HG02763 (cell line): ENCODE data around the gene KRT20.
"Not testable (repeated sequence)": the region's sequence is repeated elsewhere in the genome, so short reads cannot be mapped to it uniquely, and the experiment has no call there.

Experiments used
- ATAC-seq: cut with Tn5 transposase; IDR thresholded peaks from one replicate; pipeline ENCODE4 v1.9.1; 2021; ENCODE audit warnings: mild to moderate bottlenecking, moderate library complexity; ENCODE audit not compliant: unreplicated experiment

KRT20 gene

GRCh38 chr17:40900809-40901356, 15.8 kb upstream of the KRT20 start:
- no peak for ATAC-seq

DNA sequence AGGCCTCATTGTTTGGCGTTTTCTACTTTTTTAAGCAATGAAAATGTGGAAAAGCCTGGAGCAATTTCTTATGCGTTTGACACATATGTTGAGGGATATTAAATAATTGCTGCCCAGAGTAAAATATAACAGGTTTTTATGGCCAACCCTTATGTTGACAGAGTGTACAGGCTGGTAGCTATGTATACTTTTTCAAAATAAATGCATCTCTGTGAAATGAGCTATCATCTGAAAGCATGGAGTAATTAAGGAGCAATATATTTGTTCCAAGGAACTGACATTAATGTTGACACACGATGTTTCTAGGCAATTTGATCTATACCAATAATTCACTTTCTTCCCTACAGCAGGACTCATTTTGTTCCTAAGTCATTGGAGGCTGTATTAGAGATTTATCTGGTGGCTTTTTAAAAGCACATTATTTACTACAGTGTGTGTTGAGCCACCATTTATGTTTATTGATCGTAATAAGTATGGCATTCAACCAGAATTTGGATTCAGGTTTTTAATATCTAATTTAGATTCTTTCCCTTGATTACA, 11.9 kb upstream of the KRT20 start:
- no peak for ATAC-seq

GRCh38 chr17:40895106-40895730, 10.2 kb upstream of the KRT20 start:
- no peak for ATAC-seq

GRCh38 chr17:40888196-40888720, 3.2 kb upstream of the KRT20 start:
- no peak for ATAC-seq

DNA sequence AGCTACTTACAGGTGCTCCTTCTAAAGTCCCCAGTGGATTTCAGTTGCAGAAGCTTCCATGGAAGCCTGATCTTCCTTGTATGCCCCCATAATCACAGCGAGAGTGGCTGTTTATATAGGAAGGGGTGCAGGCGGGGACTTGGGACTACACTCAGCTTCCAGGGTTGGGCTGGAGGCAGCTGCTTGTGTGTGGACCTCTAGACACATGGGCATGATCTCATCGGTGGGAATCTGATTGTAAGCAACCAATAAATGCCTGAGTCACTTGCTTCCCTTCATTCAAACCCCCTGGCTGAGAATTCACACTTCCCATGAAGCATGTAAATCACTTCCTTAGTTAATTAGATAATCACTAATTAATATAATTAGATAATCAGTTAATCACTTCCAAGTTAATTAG, 1.0 kb upstream of the KRT20 start:
- no peak for ATAC-seq

DNA sequence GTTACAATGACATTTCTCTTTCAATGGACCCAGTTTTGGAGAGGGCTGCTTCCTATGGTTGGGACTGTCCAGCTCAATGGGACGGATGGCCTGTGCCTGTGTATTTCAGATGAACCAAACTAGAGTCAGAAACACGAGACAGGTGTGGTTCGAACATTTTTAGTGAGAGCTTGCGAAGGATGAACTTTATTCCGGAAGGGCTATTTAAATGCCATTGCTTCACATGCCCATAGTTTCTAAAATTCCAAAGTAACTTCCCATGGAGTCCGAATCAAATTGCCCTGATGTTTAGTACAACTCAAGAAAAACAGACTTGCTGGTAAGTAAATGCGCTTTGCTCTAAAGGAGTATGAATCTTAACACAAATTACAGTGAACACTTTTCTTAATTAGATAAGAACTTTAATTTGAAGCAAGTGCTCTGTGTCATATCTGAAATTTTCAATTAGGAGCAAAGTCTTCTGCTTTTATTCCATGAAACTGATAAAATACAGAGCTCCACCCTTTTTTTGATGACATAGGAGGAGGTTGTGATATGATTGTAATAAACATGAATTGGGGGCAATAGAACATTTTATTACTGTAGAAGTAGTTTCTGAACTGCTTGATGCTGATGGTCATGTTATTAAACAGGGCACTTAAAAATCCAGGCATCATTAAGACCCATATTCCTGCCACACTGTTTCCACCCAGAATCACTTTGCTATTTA, 1.3 kb downstream of the KRT20 start:
- ATAC-seq, result no peak

GRCh38 chr17:40883031-40883430, 2.0 kb downstream of the KRT20 start:
- ATAC-seq, result no peak

DNA sequence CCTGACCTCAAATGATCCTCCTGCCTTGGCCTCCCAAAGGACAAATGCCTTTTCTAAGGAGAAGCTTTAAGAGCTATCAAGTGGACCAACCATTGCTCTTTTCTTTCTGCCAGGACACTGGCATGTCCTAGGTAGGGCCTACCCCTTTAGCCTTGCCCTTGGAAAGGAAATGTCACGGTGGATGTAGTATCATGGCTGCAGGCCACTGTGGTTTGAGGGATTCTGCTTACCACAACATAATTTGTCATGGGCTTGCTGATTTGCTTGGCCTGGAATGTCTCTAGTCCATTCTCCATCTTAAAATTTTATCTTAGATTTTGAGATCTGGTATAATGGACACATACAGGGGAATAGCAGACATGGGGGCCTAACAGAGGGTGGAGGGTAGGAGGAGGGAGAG, 6.0 kb downstream of the KRT20 start:
- ATAC-seq, result no peak

- ATAC-seq, result no peak
These were observed 7.0 kb downstream of the KRT20 start for GRCh38 chr17:40878044-40878443.

DNA sequence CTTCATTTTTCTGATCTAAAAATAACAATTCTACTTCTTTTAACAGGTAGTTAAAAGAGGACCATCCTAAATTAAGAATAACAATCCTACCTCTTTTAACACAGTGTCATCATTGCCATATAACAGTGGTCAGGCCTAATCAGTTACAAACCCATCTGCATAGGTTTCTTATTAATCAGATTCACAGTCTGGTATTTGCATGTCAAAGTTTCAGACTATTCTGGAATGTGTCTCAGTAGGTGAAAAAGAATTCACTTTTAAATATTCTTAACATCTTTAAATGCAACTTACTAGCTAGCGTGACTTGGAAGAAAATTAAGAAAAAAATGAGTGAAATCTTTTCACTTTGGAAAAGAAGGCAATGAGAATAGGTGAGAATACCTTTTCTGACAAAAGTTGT, 11.2 kb downstream of the KRT20 start:
- ATAC-seq, result no peak

GRCh38 chr17:40873255-40873654, 11.8 kb downstream of the KRT20 start:
- ATAC-seq, result no peak

DNA sequence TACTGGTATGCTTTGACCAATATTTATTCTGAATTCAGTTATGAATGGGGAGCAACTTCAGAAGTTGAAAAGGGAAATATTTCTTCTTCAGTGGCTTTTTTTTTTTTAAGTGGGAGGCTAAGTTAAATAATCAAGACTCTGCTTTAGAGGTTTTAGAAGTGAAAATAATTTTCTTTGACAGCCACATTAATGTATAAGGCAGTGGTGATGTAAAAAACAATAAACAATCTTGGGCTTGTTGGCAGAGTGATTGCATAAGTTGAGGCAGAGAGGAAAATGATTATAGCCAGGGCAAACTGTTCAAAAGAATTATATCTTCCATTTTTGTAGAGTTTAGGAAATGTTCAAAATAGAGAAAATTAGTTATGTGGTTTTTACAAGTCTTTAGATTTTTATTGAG, 12.6 kb downstream of the KRT20 start:
- no peak for ATAC-seq

DNA sequence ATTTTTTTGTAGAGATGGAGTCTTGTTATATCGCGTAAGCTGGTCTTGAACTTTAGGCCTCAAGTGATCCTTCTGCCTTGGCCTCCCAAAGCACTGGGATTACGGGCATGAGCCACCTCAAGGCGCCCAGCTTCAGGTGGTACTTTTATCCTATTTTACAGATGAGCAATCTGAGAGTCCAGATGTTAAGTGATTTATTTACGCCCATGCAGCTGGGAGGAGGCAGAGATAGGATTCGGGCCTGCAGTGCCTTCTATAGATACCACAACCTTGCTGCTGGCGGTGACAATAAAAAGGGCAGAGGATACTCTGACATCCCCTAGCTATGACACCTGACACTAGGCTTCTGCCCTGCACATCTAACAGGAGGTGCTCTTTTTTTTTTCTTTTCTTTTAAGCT, 13.7 kb downstream of the KRT20 start:
- ATAC-seq, result no peak

GRCh38 chr17:40870136-40870535, 14.9 kb downstream of the KRT20 start:
- ATAC-seq, result no peak

DNA sequence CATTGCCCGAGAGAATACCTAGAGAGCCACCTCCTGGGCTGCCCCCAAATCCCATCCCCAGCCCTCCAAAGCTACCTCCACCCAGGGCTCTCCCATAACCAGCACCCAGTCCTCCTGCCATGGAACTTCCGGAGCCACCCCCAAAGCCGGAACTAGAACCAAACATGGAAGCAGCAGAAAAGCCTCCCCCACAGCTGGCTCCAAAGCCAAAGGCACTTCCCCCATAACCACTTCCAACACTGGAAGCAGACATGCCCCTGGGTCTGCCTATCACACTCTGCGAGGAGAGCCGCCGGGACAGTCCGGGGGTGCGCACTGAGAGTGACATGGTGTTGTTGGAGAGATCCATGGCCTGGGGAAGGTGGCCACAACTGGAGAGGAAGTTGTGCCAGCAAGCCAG, 18.2 kb downstream of the KRT20 start, which contains the start of gene KRT12:
Gene KRT12 (minus strand): TSS at position 386 of the 400 bp plus-strand sequence. CDS start 37 bp downstream, at position 349.
- no peak for ATAC-seq

GRCh38 chr17:40864661-40865390, 20.2 kb downstream of the KRT20 start:
- ATAC-seq, result no peak

GRCh38 chr17:40862985-40863733, 21.9 kb downstream of the KRT20 start:
- no peak for ATAC-seq

DNA sequence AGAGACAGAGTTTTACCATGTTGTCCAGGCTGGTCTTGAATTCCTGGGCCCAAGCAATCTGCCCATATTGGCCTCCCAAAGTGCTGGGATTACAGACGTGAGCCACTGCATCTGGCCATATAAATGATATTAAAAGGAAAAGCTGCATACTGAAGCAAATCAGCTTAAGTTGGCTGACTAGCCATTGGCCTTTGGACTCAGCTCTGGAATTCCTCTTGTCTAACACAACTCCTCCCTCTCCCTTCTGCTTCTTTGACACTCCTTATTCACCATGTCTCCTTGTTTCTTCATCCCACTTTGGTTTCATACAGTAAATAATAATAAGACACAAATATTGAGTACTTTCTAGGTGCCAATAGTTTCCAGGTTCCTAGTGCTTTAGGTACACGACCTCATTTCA, 25.5 kb downstream of the KRT20 start:
- ATAC-seq, result no peak

DNA sequence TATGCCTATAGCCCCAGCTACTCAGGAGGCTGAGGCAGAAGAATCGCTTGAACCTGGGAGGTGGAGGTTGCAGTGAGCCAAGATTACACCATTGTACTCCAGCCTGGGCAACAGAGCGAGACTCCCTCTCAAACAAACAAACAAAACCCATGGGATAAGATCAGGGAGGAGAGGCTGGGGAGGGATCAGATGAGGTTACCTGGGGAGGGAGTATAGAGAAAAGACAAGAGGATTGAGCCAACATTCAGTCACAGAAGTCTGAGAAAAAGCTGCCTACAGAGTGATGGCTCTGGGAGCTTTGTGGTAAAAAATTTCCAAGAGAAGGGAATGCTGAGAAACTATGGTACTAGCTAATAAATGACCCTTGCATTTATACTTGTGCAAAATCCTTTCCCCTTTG, 26.4 kb downstream of the KRT20 start:
- ATAC-seq, result not testable (repeated sequence)

DNA sequence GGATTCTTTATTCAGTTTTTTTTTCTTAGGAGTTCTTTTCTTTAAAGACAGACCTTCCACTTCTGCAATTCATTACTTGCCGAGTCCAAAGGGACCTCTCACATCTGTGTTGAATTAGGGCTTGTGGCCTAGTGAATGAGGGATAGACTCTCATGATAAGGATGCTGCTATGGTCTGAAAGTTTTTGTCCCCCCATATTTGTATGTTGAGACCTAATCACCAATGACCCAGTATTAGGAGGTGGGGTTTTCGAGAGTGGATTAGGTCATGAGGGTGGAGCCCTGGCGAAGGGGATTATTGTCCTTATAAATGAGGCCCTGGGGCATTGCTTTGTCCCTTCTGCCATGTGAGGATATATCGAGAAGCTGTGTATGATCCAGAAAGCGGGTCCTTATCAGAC, 27.5 kb downstream of the KRT20 start:
- no peak for ATAC-seq
